PFSK-1 (cell line): ENCODE results near the gene GPR39.

ENCODE experiments used
- POLR2AphosphoS5 ChIP-seq: IDR thresholded peaks from 2 replicates; pipeline ENCODE4 v1.6.1; 2012; ENCODE audit warnings: low read depth, mild to moderate bottlenecking, control low read depth, low read length, moderate library complexity
- SIN3A ChIP-seq: IDR thresholded peaks from 2 replicates; pipeline ENCODE4 v1.6.1; 2012; ENCODE audit warnings: mild to moderate bottlenecking, low read length, moderate library complexity, borderline replicate concordance; ENCODE audit not compliant: insufficient read depth
- TAF1 ChIP-seq: IDR thresholded peaks from 2 replicates; pipeline ENCODE4 v1.6.1; 2012; ENCODE audit warnings: low read length, control low read depth, borderline replicate concordance; ENCODE audit not compliant: insufficient read depth
- TF ChIP-seq, protein P1 (sequence below), 2 experiments: IDR thresholded peaks; 2 replicates each; pipeline versions ENCODE4 v1.6.1 to v1.8.0; 2011 to 2012; ENCODE audit warnings: low read depth in 2 of 2, low read length in 2 of 2, control low read depth in 1 of 2, inconsistent platforms in 1 of 2, mild to moderate bottlenecking in 1 of 2, moderate library complexity in 1 of 2; ENCODE audit not compliant: insufficient read depth in 1 of 2

- TF ChIP-seq POLR2AphosphoS5 (no peak), TAF1 (no peak), SIN3A (no peak)
- TF ChIP-seq, protein P1, sequence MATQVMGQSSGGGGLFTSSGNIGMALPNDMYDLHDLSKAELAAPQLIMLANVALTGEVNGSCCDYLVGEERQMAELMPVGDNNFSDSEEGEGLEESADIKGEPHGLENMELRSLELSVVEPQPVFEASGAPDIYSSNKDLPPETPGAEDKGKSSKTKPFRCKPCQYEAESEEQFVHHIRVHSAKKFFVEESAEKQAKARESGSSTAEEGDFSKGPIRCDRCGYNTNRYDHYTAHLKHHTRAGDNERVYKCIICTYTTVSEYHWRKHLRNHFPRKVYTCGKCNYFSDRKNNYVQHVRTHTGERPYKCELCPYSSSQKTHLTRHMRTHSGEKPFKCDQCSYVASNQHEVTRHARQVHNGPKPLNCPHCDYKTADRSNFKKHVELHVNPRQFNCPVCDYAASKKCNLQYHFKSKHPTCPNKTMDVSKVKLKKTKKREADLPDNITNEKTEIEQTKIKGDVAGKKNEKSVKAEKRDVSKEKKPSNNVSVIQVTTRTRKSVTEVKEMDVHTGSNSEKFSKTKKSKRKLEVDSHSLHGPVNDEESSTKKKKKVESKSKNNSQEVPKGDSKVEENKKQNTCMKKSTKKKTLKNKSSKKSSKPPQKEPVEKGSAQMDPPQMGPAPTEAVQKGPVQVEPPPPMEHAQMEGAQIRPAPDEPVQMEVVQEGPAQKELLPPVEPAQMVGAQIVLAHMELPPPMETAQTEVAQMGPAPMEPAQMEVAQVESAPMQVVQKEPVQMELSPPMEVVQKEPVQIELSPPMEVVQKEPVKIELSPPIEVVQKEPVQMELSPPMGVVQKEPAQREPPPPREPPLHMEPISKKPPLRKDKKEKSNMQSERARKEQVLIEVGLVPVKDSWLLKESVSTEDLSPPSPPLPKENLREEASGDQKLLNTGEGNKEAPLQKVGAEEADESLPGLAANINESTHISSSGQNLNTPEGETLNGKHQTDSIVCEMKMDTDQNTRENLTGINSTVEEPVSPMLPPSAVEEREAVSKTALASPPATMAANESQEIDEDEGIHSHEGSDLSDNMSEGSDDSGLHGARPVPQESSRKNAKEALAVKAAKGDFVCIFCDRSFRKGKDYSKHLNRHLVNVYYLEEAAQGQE (IDR thresholded peaks at IDR 0.05; ENCODE audit: insufficient read depth in 1 of 2, low read depth in 2 of 2, low read length in 2 of 2), result no peak
These were observed 134.3 kb downstream of the GPR39 start for GRCh38 chr2:132550946-132551345.
